HEK293T (cell line): ENCODE measurements around the gene ARMC9.

Experiments used
- SUZ12 ChIP-seq: fragments of 450-650 bp; IDR thresholded peaks from 2 replicates; pipeline ENCODE4 v1.6.1; 2016; ENCODE audit warnings: mild to moderate bottlenecking
- TARDBP ChIP-seq: fragments of 450-650 bp; IDR thresholded peaks from 2 replicates; pipeline ENCODE4 v1.6.1; 2016

DNA sequence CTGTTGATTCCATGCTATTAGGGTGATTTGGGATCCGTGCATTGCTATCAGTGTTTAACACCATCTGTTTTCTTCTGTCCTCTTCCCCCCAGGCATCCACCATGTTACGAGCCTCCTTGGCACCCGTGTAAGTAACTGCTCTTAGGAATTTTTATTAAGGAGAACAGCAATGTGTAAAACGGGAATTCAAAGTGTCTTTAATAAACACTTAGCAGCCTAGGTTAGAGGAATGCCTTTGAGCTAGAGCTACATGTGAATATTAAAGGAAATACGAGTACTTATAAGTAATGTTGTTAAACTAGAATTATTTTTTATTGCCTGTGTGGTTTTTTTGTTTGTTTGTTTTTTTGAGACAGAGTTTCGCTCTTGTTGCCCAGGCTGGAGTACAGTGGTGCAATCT, 58.1 kb downstream of the ARMC9 start:
- no peak for TF ChIP-seq TARDBP
- no peak for TF ChIP-seq SUZ12
